Measurements from ENCODE around the gene SAMHD1. TPM values are rescaled to one million over a fixed set of nuclear protein-coding genes. Genes with fewer than 3 reads are reported as not detected.

SAMHD1 gene
- total and polyA plus RNA-seq, 2 experiments from 2014 or later = 7.4 to 9.0 TPM

DNA sequence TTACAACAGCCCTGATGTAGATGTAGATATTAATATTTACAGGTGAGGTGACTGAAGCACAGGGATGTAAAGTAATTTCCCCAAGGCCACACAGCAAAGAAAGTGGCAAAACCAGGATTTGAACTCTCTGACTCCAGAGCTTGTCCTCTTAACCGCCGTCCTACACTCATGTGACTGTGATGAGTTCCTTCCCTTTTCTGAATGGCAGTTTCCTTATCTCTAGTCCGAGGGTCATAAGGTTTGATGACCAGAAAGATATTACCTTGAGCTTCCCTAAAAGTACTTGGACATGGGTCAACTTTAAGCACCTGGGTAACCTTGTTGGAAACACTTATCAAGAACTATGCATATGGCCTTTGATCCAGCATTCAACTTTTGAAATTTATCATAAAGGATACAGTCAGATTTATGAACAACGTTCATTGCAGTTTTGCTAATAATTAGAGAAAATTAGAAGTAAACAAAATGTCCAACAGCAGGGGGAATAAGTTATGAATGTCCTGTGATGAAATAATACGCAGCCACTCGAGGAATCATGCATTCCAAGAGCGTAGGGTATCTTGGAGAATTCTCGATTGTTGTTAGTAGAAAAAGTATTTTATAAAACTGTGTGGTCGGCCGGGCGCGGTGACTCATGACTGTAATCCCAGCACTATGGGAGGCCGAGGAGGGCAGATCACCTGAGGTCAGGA lies 77.9 kb downstream of the SAMHD1 start:
- no peaks in the 10 kb centered on the region for H3K27me3 ChIP-seq (replicated peaks; ENCODE audit: insufficient read depth)
- WGBS, 2 experiments (ENCODE audit: low coverage in 1 of 2, low lambda C conversion rate in 2 of 2, missing lambda C conversion rate in 2 of 2) = 81 to 87% methylated on average over 13 of the region's 13 CpGs
- no peak for TF ChIP-seq EZH2phosphoT487 (IDR thresholded peaks at IDR 0.05; ENCODE audit: insufficient read depth, low read depth)
- TF ChIP-seq EZH2 (IDR thresholded peaks at IDR 0.05; ENCODE audit: insufficient read depth, poor library complexity, severe bottlenecking) = no peak
- H3K36me3 ChIP-seq (ENCODE audit: low read depth) = no peaks in the 10 kb centered on the region
- no peaks in the 10 kb centered on the region for H3K4me1 ChIP-seq (ENCODE audit: insufficient read depth)
- H3K4me2 ChIP-seq (ENCODE audit: unreplicated experiment) = no peak overlapping the region
- no peak for DNase-seq
- no peak overlapping the region for H2AFZ ChIP-seq
- no peak overlapping the region for H3K4me3 ChIP-seq
- no peak overlapping the region for H3K27ac ChIP-seq
- in situ Hi-C loops (cut with MboI) = no loop called here
- H4K20me1 ChIP-seq (ENCODE audit: insufficient read depth) = no peaks in the 10 kb centered on the region
- no peak overlapping the region for H3K9ac ChIP-seq
- no peaks in the 10 kb centered on the region for H3K79me2 ChIP-seq (ENCODE audit: insufficient read depth)
- H3K9me3 ChIP-seq (ENCODE audit: low read depth) = no peaks in the 10 kb centered on the region
- H3K9me2 ChIP-seq (ENCODE audit: insufficient read depth) = no peaks in the 10 kb centered on the region
- H3F3A ChIP-seq (ENCODE audit: insufficient read depth) = no peaks in the 10 kb centered on the region

DNA sequence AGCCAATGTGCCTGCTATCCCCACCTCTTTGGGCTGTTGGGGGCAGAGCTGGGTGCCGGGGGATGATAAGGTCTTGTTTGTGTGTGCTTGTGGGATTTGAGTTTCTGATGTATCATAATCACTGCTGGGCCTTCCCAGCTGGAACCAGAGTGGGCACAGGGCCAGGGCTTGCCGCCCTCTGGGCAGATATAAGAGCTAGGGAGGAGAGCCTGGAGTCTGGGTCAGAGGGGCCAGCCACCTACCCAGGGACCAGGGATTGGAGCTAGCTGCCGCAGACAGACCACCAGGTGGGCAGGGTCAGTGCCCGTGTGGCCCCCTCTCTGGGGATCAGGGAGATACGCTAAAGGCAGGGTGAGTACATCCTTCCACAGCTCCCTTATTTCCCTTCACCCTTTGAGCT lies 78.7 kb downstream of the SAMHD1 start:
- Histone ChIP-seq H2AFZ (no peak overlapping the region), H3K27me3 (replicated peaks; ENCODE audit: insufficient read depth) (no peaks in the 10 kb centered on the region), H3K9me3 (ENCODE audit: low read depth) (no peaks in the 10 kb centered on the region), H4K20me1 (ENCODE audit: insufficient read depth) (no peaks in the 10 kb centered on the region), H3K79me2 (ENCODE audit: insufficient read depth) (no peaks in the 10 kb centered on the region), H3K4me3 (no peak overlapping the region), H3K27ac (no peak overlapping the region), H3K4me1 (ENCODE audit: insufficient read depth) (no peaks in the 10 kb centered on the region), H3K9ac (no peak overlapping the region), H3F3A (ENCODE audit: insufficient read depth) (no peaks in the 10 kb centered on the region), H3K9me2 (ENCODE audit: insufficient read depth) (no peaks in the 10 kb centered on the region), H3K4me2 (ENCODE audit: unreplicated experiment) (no peak overlapping the region), H3K36me3 (ENCODE audit: low read depth) (no peaks in the 10 kb centered on the region)
- TF ChIP-seq EZH2 (IDR thresholded peaks at IDR 0.05; ENCODE audit: insufficient read depth, poor library complexity, severe bottlenecking) = no peak
- TF ChIP-seq EZH2phosphoT487 (IDR thresholded peaks at IDR 0.05; ENCODE audit: insufficient read depth, low read depth) = no peak
- in situ Hi-C loops (cut with MboI) = no loop called here
- no peak for DNase-seq
- WGBS, 2 experiments (ENCODE audit: low coverage in 1 of 2, low lambda C conversion rate in 2 of 2, missing lambda C conversion rate in 2 of 2) = 56 to 71% methylated on average over 5 of the region's 5 CpGs

DNA sequence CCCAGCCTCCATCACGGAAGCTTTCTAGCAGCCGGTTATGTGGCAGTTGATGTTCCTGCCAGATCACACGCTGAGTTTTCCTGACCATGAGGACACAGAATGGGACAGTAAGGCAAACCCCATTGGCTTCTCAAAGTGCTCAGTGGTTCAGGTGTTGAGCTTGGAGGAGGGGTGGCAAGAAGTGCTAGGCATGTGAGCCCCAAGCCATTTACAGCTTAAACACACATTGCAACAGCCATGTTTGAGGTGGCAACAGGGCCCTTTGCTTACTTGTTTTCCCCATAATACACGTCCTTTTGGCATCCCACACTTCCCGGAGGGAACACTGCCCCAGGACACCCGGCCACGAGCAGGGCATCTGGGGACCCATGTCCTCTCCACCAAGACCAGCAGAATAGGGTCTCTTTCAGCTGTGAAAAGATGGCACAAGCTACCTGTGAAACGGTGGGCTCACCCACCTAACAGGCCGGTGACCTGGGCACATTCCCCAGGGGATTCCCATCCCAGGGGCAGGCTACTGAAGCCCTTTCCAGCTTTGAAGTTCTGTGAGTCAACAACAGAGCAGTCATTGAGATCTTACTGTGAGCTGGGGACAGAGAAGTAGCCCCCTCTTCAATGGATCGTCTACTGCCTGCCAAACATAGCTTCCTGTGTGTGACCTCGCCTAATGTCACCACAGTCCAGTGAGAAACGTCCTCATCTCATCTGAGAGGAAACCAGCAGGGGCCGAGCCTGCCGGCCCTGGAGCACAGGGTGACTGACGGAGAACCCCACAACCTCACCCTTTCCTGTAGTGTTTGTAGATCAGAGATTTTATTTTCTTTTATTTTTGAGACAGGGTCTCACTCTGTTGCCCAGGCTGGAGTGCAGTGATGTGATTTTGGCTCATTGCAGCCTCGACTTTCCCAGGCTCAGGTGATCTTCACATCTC lies 79.6 kb downstream of the SAMHD1 start:
- WGBS, 2 experiments (ENCODE audit: low coverage in 1 of 2, low lambda C conversion rate in 2 of 2, missing lambda C conversion rate in 2 of 2) = 69 to 72% methylated on average over 16 of the region's 16 CpGs
- no peaks in the 10 kb centered on the region for H4K20me1 ChIP-seq (ENCODE audit: insufficient read depth)
- H2AFZ ChIP-seq = no peak overlapping the region
- no peak overlapping the region for H3K4me2 ChIP-seq (ENCODE audit: unreplicated experiment)
- TF ChIP-seq EZH2 (IDR thresholded peaks at IDR 0.05; ENCODE audit: insufficient read depth, poor library complexity, severe bottlenecking) = no peak
- no peak for TF ChIP-seq EZH2phosphoT487 (IDR thresholded peaks at IDR 0.05; ENCODE audit: insufficient read depth, low read depth)
- H3K79me2 ChIP-seq (ENCODE audit: insufficient read depth) = no peaks in the 10 kb centered on the region
- H3K36me3 ChIP-seq (ENCODE audit: low read depth) = no peaks in the 10 kb centered on the region
- peaks cover 2% of the 10 kb centered on the region; the same call in 1 of the 2 replicates for H3K4me1 ChIP-seq (ENCODE audit: insufficient read depth)
- H3K9me3 ChIP-seq (ENCODE audit: low read depth) = no peaks in the 10 kb centered on the region
- H3K27me3 ChIP-seq (replicated peaks; ENCODE audit: insufficient read depth) = no peaks in the 10 kb centered on the region
- no peak overlapping the region for H3K27ac ChIP-seq
- H3K9ac ChIP-seq = no peak overlapping the region
- DNase-seq = no peak
- H3K4me3 ChIP-seq = no peak overlapping the region
- peaks cover 4% of the 10 kb centered on the region; the same call in 1 of the 2 replicates for H3F3A ChIP-seq (ENCODE audit: insufficient read depth)
- H3K9me2 ChIP-seq (ENCODE audit: insufficient read depth) = no peaks in the 10 kb centered on the region
- in situ Hi-C loops (cut with MboI) = no loop called here

DNA sequence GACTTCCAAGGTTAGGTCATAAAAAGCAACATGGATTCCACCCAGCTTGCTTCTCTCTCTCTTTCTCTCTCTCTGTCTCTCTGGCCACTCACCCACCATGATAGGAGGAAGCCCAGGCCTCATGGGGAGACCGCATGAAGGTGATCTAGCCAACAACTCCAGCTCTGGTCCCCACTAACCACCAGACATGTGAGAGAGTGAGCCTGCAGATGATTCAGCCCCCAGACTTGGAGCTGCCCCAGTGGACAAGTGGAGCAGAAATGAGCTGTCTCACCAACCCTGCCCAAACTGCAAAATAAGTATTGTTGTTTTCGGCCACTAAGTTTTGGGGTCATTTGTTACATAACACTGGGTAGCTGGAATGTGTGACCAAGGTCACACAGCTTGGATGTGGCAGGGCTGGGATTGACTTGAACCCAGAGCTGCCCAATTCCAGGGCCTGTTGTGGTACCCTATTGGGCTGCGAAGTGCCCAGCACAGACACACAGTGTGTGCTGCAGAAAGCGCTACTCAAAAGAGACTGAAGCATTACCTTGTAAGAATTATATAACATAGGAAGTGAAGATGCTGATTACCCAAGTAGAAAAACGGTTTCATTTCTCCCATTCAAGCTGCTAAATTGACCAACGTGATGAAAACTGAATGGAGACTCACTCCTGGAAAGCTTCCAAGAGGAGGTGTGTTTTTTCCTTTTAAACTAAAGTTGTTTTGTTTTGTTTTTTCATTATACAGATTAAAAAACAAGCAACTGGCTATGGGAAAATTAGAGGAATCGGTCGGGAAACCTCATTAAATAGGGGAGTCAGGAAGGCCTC lies 84.6 kb downstream of the SAMHD1 start:
- H3K4me2 ChIP-seq (ENCODE audit: unreplicated experiment) = no peak overlapping the region
- DNase-seq = peak; percentile 89
- WGBS, 2 experiments (ENCODE audit: low coverage in 1 of 2, low lambda C conversion rate in 2 of 2, missing lambda C conversion rate in 2 of 2) = 41 to 43% methylated on average over 8 of the region's 8 CpGs
- H3K27ac ChIP-seq = peak overlapping the region; percentile 11
- no peaks in the 10 kb centered on the region for H3K9me2 ChIP-seq (ENCODE audit: insufficient read depth)
- H3K9ac ChIP-seq = no peak overlapping the region
- peaks cover 19% of the 10 kb centered on the region for H3F3A ChIP-seq (ENCODE audit: insufficient read depth)
- no peaks in the 10 kb centered on the region for H3K9me3 ChIP-seq (ENCODE audit: low read depth)
- no peaks in the 10 kb centered on the region for H3K27me3 ChIP-seq (replicated peaks; ENCODE audit: insufficient read depth)
- H3K36me3 ChIP-seq (ENCODE audit: low read depth) = no peaks in the 10 kb centered on the region
- no peak overlapping the region for H2AFZ ChIP-seq
- no peak overlapping the region for H3K4me3 ChIP-seq
- TF ChIP-seq EZH2phosphoT487 (IDR thresholded peaks at IDR 0.05; ENCODE audit: insufficient read depth, low read depth) (no peak), EZH2 (IDR thresholded peaks at IDR 0.05; ENCODE audit: insufficient read depth, poor library complexity, severe bottlenecking) (no peak)
- H4K20me1 ChIP-seq (ENCODE audit: insufficient read depth) = no peaks in the 10 kb centered on the region
- H3K4me1 ChIP-seq (ENCODE audit: insufficient read depth) = peaks cover 7% of the 10 kb centered on the region; the same call in 1 of the 2 replicates
- H3K79me2 ChIP-seq (ENCODE audit: insufficient read depth) = peaks cover 7% of the 10 kb centered on the region
- in situ Hi-C loops (cut with MboI) = no loop called here

Measured in GM23248 (cell line).